ENCODE measurements around the gene KHDRBS1. TPM values are rescaled to one million over a fixed set of nuclear protein-coding genes. Genes with fewer than 3 reads are reported as not detected.

KHDRBS1 gene
- total RNA-seq, 1 experiment from 2014 or later = 267 TPM

DNA sequence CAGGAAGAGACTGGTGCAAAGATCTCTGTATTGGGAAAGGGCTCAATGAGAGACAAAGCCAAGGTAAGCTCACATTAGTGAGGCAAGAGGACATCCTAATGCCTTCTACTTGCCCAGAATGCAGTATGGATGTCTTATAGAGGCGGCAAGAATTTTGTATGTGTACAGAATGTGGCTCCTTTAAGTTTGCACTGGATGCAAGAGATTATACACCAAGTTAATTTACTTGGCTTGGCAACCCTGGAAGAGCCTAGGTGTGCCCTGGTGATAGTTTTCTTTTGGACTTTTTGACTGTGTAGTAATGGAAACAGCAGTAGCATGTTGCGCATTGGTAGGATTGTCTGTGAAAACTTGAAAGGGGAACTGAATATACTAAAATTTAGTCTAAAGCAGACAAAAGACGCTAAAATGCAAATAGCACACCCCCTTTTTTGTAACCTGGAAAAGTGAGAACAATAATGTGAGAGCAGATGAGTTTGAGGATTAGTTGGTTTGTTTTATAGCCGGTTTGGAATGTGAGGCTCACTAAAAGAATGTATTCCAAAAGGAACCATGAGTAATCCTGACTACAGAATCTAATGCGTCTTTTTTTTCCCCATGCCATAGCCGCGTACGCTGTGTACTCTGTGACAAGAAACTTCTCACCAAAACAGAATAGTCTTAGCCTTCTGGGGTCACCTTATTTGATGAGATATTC is 18.1 kb downstream of the KHDRBS1 start:
- no peak overlapping the region for H2BK5ac ChIP-seq (ENCODE audit: insufficient read length, low read length)
- no peak overlapping the region for H3K56ac ChIP-seq (ENCODE audit: insufficient read length, low read depth, low read length)
- Mint-ChIP-seq H3K27ac (peak overlapping the region in 1 of 3 experiments; percentile 10; a peak in 2 of 7 replicates), H3K9me3 (no peaks in the 10 kb centered on the region), H3K36me3 (ENCODE audit: insufficient read depth in 1 of 3, low read depth in 3 of 3) (peaks cover 29 to 65% (median 58%) of the 10 kb centered on the region in 3 experiments; a peak in 6 of 7 replicates), H3K4me1 (no peaks in the 10 kb centered on the region), H3K27me3 (ENCODE audit: low read depth) (no peaks in the 10 kb centered on the region), H3K4me3 (no peak overlapping the region)
- H3K14ac ChIP-seq (ENCODE audit: insufficient read depth, low read length) = no peak overlapping the region
- no CpG with 5 or more reads among the region's 8 CpGs for whole genome bisulfite sequencing (ENCODE audit: extremely low coverage, insufficient read length, low lambda C conversion rate)
- no peak for TF ChIP-seq CTCF (conservative IDR thresholded peaks at IDR 0.05)
- peaks cover 40% of the 10 kb centered on the region for H3K79me2 ChIP-seq (ENCODE audit: insufficient read depth, low read length)
- no peaks in the 10 kb centered on the region for H3K27me3 ChIP-seq (ENCODE audit: insufficient read depth, low read length)
- no peaks in the 10 kb centered on the region for H3K9me3 ChIP-seq (ENCODE audit: control insufficient read depth, low read depth, low read length)
- H3T11ph ChIP-seq (ENCODE audit: low read length) = no peak overlapping the region
- no peak overlapping the region for H2BK15ac ChIP-seq (ENCODE audit: low read depth, low read length)
- no peak overlapping the region for H2BK20ac ChIP-seq (ENCODE audit: low read depth, low read length, poor library complexity, severe bottlenecking)
- no peak overlapping the region for H3K4me2 ChIP-seq (ENCODE audit: insufficient read depth, insufficient read length, low read length)
- no peak overlapping the region for H2BK12ac ChIP-seq (ENCODE audit: insufficient read length, low read depth, low read length)
- no peak overlapping the region for H3K4ac ChIP-seq (ENCODE audit: low read depth, low read length)
- H3K23me2 ChIP-seq (ENCODE audit: insufficient read length, low read depth, low read length, poor library complexity, severe bottlenecking) = no peaks in the 10 kb centered on the region
- H4K8ac ChIP-seq (replicated peaks; ENCODE audit: insufficient read length, low read depth, low read length) = no peak overlapping the region
- no peaks in the 10 kb centered on the region for H3K4me1 ChIP-seq (ENCODE audit: insufficient read depth, low read length)
- no peak overlapping the region for H2BK120ac ChIP-seq (ENCODE audit: low read depth, low read length, poor library complexity, severe bottlenecking)
- no peaks in the 10 kb centered on the region for H4K20me1 ChIP-seq (ENCODE audit: control insufficient read depth, insufficient read depth, insufficient read length)
- H4K91ac ChIP-seq (ENCODE audit: insufficient read length, low read depth, low read length) = no peak overlapping the region
- H3K27ac ChIP-seq (ENCODE audit: insufficient read length, low read depth, low read length) = no peak overlapping the region
- H3K23ac ChIP-seq (ENCODE audit: insufficient read length, low read depth, low read length) = no peak overlapping the region
- no peak for DNase-seq
- no peak overlapping the region for H3K9ac ChIP-seq (ENCODE audit: extremely low read depth, insufficient read length, low read length)
- H3K79me1 ChIP-seq (ENCODE audit: insufficient read depth, low read depth, low read length, poor library complexity, severe bottlenecking) = peaks cover 10% of the 10 kb centered on the region
- no peak overlapping the region for H2AK5ac ChIP-seq (ENCODE audit: insufficient read length, low read length)
- H2AFZ ChIP-seq (ENCODE audit: low read length) = no peak overlapping the region
- H3K18ac ChIP-seq (ENCODE audit: insufficient read length, low read depth, low read length) = no peak overlapping the region
- no peak overlapping the region for H4K5ac ChIP-seq (ENCODE audit: insufficient read length, low read depth, low read length)

Measured in H9 (cell line).